ENCODE measurements around the gene SLC7A9. TPM values are rescaled to one million over a fixed set of nuclear protein-coding genes. Genes with fewer than 3 reads are reported as not detected.

SLC7A9 gene
- total RNA-seq, 2 donors from 2014 or later: not detected

GRCh38 chr19:32816555-32817099, 52.9 kb downstream of the SLC7A9 start:
- WGBS, 2 donors: 61 to 72% methylated on average over 7 of the region's 7 CpGs
- no peaks in the 10 kb centered on the region for H3K36me3 ChIP-seq (replicated peaks in 1 of 2; ENCODE audit: insufficient read depth in 1 of 2, low read depth in 2 of 2)
- H3K27ac ChIP-seq: no peak overlapping the region
- no peaks in the 10 kb centered on the region for H3K9me3 ChIP-seq
- ATAC-seq: no peak
- no peak for DNase-seq
- intact Hi-C loops (cut with DNase I): no loop called here
- H3K4me3 ChIP-seq: no peak overlapping the region
- no peaks in the 10 kb centered on the region for H3K4me1 ChIP-seq
- TF ChIP-seq CTCF (IDR thresholded peaks at IDR 0.05) (no peak), POLR2A (IDR thresholded peaks at IDR 0.05) (no peak)
- H3K27me3 ChIP-seq: no peaks in the 10 kb centered on the region

GRCh38 chr19:32814624-32815023, 54.9 kb downstream of the SLC7A9 start:
- 64 to 73% methylated on average over 6 of the region's 6 CpGs for WGBS, 2 donors
- no peak for DNase-seq
- H3K36me3 ChIP-seq (replicated peaks in 1 of 2; ENCODE audit: insufficient read depth in 1 of 2, low read depth in 2 of 2): no peaks in the 10 kb centered on the region
- intact Hi-C loops (cut with DNase I): no loop called here
- H3K9me3 ChIP-seq: no peaks in the 10 kb centered on the region
- no peak overlapping the region for H3K27ac ChIP-seq
- H3K27me3 ChIP-seq: no peaks in the 10 kb centered on the region
- H3K4me3 ChIP-seq: no peak overlapping the region
- H3K4me1 ChIP-seq: peaks cover 8% of the 10 kb centered on the region
- TF ChIP-seq CTCF (IDR thresholded peaks at IDR 0.05): no peak
- ATAC-seq: no peak

- TF ChIP-seq POLR2A (IDR thresholded peaks at IDR 0.05): no peak
- TF ChIP-seq CTCF (IDR thresholded peaks at IDR 0.05): no peak
- no peaks in the 10 kb centered on the region for H3K9me3 ChIP-seq
- no peak overlapping the region for H3K4me3 ChIP-seq
- peaks cover 8% of the 10 kb centered on the region for H3K4me1 ChIP-seq
- WGBS, 2 donors: 48 to 51% methylated on average over 15 of the region's 15 CpGs
- H3K27me3 ChIP-seq: no peaks in the 10 kb centered on the region
- ATAC-seq: no peak
- no peak overlapping the region for H3K27ac ChIP-seq
- no peaks in the 10 kb centered on the region for H3K36me3 ChIP-seq (replicated peaks in 1 of 2; ENCODE audit: insufficient read depth in 1 of 2, low read depth in 2 of 2)
- no peak for DNase-seq
- intact Hi-C loops (cut with DNase I): no loop called here
Measured at GRCh38 chr19:32813862-32814425, 55.6 kb downstream of the SLC7A9 start.

DNA sequence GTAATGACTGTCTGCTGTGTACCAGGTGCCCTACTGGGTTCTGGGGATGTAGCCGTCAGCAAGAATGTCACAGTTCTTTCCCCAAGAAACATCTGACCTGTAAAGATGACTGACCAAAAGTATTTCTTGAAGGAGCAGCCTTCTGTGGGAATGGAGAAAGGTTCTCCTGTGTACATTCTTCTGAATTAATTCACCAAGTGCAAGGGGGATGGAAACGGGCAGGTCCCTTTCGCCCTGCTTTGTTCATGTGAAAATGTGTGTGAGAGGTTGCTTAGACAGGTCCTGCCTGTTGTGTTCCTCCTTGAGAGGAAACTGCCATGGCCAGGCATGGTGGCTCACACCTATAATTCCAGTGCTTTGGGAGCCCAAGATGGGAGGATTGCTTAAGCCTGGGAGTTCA, 57.0 kb downstream of the SLC7A9 start:
- H3K36me3 ChIP-seq (replicated peaks in 1 of 2; ENCODE audit: insufficient read depth in 1 of 2, low read depth in 2 of 2): no peaks in the 10 kb centered on the region
- no peak for ATAC-seq
- H3K9me3 ChIP-seq: no peaks in the 10 kb centered on the region
- H3K27ac ChIP-seq: no peak overlapping the region
- H3K27me3 ChIP-seq: no peaks in the 10 kb centered on the region
- 73 to 89% methylated on average over 3 of the region's 3 CpGs for WGBS, 2 donors
- peaks cover 8% of the 10 kb centered on the region for H3K4me1 ChIP-seq
- H3K4me3 ChIP-seq: no peak overlapping the region
- no peak for TF ChIP-seq CTCF (IDR thresholded peaks at IDR 0.05)
- no peak for TF ChIP-seq POLR2A (IDR thresholded peaks at IDR 0.05)
- intact Hi-C loops (cut with DNase I): no loop called here
- DNase-seq: no peak

GRCh38 chr19:32812036-32812435, 57.5 kb downstream of the SLC7A9 start:
- Histone ChIP-seq H3K36me3 (replicated peaks in 1 of 2; ENCODE audit: insufficient read depth in 1 of 2, low read depth in 2 of 2) (no peaks in the 10 kb centered on the region), H3K27ac (no peak overlapping the region), H3K4me3 (no peak overlapping the region), H3K27me3 (no peaks in the 10 kb centered on the region), H3K4me1 (peaks cover 8% of the 10 kb centered on the region), H3K9me3 (no peaks in the 10 kb centered on the region)
- WGBS, 2 donors: 75 to 78% methylated on average over 10 of the region's 10 CpGs
- no peak for TF ChIP-seq CTCF (IDR thresholded peaks at IDR 0.05)
- no peak for TF ChIP-seq POLR2A (IDR thresholded peaks at IDR 0.05)
- intact Hi-C loops (cut with DNase I): no loop called here
- no peak for ATAC-seq
- no peak for DNase-seq
